K562 (cell line): Measurements from ENCODE around the gene TNFSF13. TPM values are rescaled to one million over a fixed set of nuclear protein-coding genes. Genes with fewer than 3 reads are reported as not detected.

ENCODE experiments used
- ATF3 ChIP-seq, 2 experiments: fragments of 450-650 bp in 1 of 2; sonication (generic) in 1 of 2; formaldehyde crosslinking in 1 of 2; IDR thresholded peaks in 1 of 2; conservative IDR thresholded peaks in 1 of 2; 2 replicates each; pipeline versions ENCODE4 v1.6.1 to v1.8.1; 2016 to 2023; ENCODE audit warnings: mild to moderate bottlenecking in 2 of 2, moderate library complexity in 2 of 2, inconsistent platforms in 1 of 2, missing genetic modification reagents in 1 of 2
- BMI1 ChIP-seq: fragments of 150-350 bp; IDR thresholded peaks from 2 replicates; pipeline ENCODE4 v1.6.1; 2014; ENCODE audit warnings: low read length
- BRCA1 ChIP-seq, 2 experiments: fragments of 450-650 bp in 1 of 2; sonication (generic) in 1 of 2; formaldehyde crosslinking in 1 of 2; IDR thresholded peaks; 2 replicates each; pipeline versions ENCODE4 v1.5.0 to v1.6.1; 2017 to 2020; ENCODE audit warnings: mild to moderate bottlenecking in 1 of 2, missing genetic modification reagents in 1 of 2
- CCNT2 ChIP-seq: IDR thresholded peaks from 2 replicates; pipeline ENCODE4 v1.6.1; 2011; ENCODE audit warnings: borderline replicate concordance, low read depth, mild to moderate bottlenecking, moderate library complexity, mixed read lengths, low read length; ENCODE audit not compliant: insufficient read length; ENCODE audit errors: extremely low read depth
- CREB3 ChIP-seq: fragments of 450-650 bp; conservative IDR thresholded peaks from 2 replicates; pipeline ENCODE4 v1.6.1; 2016; ENCODE audit warnings: missing genetic modification characterization, low read depth, mild to moderate bottlenecking, missing compliant biosample characterization, moderate library complexity
- ELF1 ChIP-seq: fragments of 200-800 bp; sonication (Bioruptor generic); IDR thresholded peaks from 2 replicates; pipeline ENCODE4 v1.6.1; 2016; ENCODE audit warnings: missing genetic modification characterization, missing compliant biosample characterization
- HIVEP1 ChIP-seq: fragments of 250-450 bp; sonication (Bioruptor Pico); IDR thresholded peaks from 2 replicates; pipeline ENCODE4 v1.4.0; 2020; ENCODE audit warnings: mild to moderate bottlenecking
- ID3 ChIP-seq, 2 experiments: fragments of 250-450 bp in 1 of 2; fragments of 450-650 bp in 1 of 2; sonication (Bioruptor Pico) in 1 of 2; IDR thresholded peaks; 2 replicates each; pipeline versions ENCODE4 v1.6.1 to v1.8.0; 2016 to 2021; ENCODE audit warnings: mild to moderate bottlenecking in 2 of 2, moderate library complexity in 2 of 2, missing compliant biosample characterization in 1 of 2, missing genetic modification characterization in 1 of 2
- NFXL1 ChIP-seq: fragments of 450-650 bp; formaldehyde crosslinking; IDR thresholded peaks from 2 replicates; pipeline ENCODE4 v1.4.0; 2021; ENCODE audit warnings: mild to moderate bottlenecking
- NR1H2 ChIP-seq: sonication (generic); formaldehyde crosslinking; IDR thresholded peaks from 2 replicates; pipeline ENCODE4 v1.4.0; 2020; ENCODE audit warnings: mild to moderate bottlenecking, missing genetic modification reagents
- PTBP1 ChIP-seq: fragments of 200-400 bp; formaldehyde crosslinking; IDR thresholded peaks from 2 replicates; pipeline ENCODE4 v1.6.1; 2017; ENCODE audit warnings: low read depth, low read length
- SRSF3 ChIP-seq: fragments of 200-400 bp; formaldehyde crosslinking; IDR thresholded peaks from 2 replicates; pipeline ENCODE4 v1.6.1; 2016; ENCODE audit warnings: mild to moderate bottlenecking, low read length, moderate library complexity; ENCODE audit not compliant: insufficient read depth
- SUPT5H ChIP-seq: fragments of 450-650 bp; IDR thresholded peaks from 2 replicates; pipeline ENCODE4 v1.6.1; 2016
- U2AF1 ChIP-seq: fragments of 200-400 bp; formaldehyde crosslinking; optimal IDR thresholded peaks from 2 replicates; pipeline ENCODE3; 2017; ENCODE audit warnings: mild to moderate bottlenecking, low read depth, low read length, moderate library complexity
- WHSC1 ChIP-seq: IDR thresholded peaks from one replicate; pipeline ENCODE4 v1.6.1; 2012; ENCODE audit warnings: low read length, control low read depth, inconsistent platforms
- ZNF324 ChIP-seq: fragments of 250-450 bp; sonication (Bioruptor Pico); IDR thresholded peaks from 2 replicates; pipeline ENCODE4 v1.4.0; 2020; ENCODE audit warnings: mild to moderate bottlenecking
- ZNF609 ChIP-seq: sonication (generic); formaldehyde crosslinking; IDR thresholded peaks from 2 replicates; pipeline ENCODE4 v1.8.1; 2023; ENCODE audit warnings: missing genetic modification reagents, mild to moderate bottlenecking, borderline replicate concordance
- polyA plus RNA-seq, 8 experiments: library from polyadenylated mRNA; depleted of rRNA in 4 of 8; stranded (reverse) in 5 of 8; unstranded in 3 of 8; fragments of >200 nt; fragmentation: Nextera tagmentation in 2 of 8; fragmentation: Illumina TruSeq in 1 of 8; extraction: Ambion mirVana in 2 of 8; extraction: Trizol in 1 of 8; gene quantifications; 2 replicates each; pipeline versions ENCODE4 v1.2.1 to v1.2.3, GENCODE V29; 2011 to 2014; ENCODE audit warnings: inconsistent platforms in 1 of 8, missing spikeins in 1 of 8
- total RNA-seq, 7 experiments: library from RNA; depleted of rRNA in 6 of 7; stranded (reverse); fragments of >200 nt in 6 of 7; fragmentation: Illumina TruSeq in 2 of 7; extraction: Trizol in 2 of 7; gene quantifications; 2 replicates each; pipeline versions ENCODE4 v1.2.1 to v1.2.3, GENCODE V29; 2011 to 2021; ENCODE audit warnings: low replicate concordance in 1 of 7

TNFSF13 gene
- total and polyA plus RNA-seq, 9 of the 15 experiments (the other 6 are each of a cell fraction or from before 2014, with no cell fraction given): 0.04 to 0.51 (median 0.19) TPM; not detected in 1

- TF ChIP-seq ATF3 (IDR thresholded peaks at IDR 0.05) (no peak), ATF3 (CRISPR knock-in tag; conservative IDR thresholded peaks at IDR 0.05) (no peak), HIVEP1 (no peak), NR1H2 (CRISPR knock-in tag) (no peak), SUPT5H (no peak), ID3 (CRISPR knock-in tag; IDR thresholded peaks at IDR 0.05) (no peak), ID3 (tag; IDR thresholded peaks at IDR 0.05) (no peak), PTBP1 (no peak), ZNF324 (no peak), CCNT2 (no peak), WHSC1 (no peak), SRSF3 (no peak), U2AF1 (no peak), NFXL1 (no peak), BRCA1 (IDR thresholded peaks at IDR 0.05) (no peak), BRCA1 (CRISPR knock-in tag; IDR thresholded peaks at IDR 0.05) (no peak), ELF1 (tag) (no peak), ZNF609 (CRISPR knock-in tag) (no peak), CREB3 (no peak), BMI1 (no peak)
Measured at GRCh38 chr17:7580604-7581575, 22.3 kb downstream of the TNFSF13 start (continued).
